Metanephros (tissue), 1 donor: ENCODE measurements around the gene RAB6B. TPM values are rescaled to one million over a fixed set of nuclear protein-coding genes. Genes with fewer than 3 reads are reported as not detected.

Source experiments
- total RNA-seq: library from RNA; depleted of rRNA; stranded (reverse); fragments of >200 nt; gene quantifications from one replicate; pipeline ENCODE4 v1.2.3, GENCODE V29; 2014

The RAB6B gene
- 5.3 TPM for total RNA-seq

DNA sequence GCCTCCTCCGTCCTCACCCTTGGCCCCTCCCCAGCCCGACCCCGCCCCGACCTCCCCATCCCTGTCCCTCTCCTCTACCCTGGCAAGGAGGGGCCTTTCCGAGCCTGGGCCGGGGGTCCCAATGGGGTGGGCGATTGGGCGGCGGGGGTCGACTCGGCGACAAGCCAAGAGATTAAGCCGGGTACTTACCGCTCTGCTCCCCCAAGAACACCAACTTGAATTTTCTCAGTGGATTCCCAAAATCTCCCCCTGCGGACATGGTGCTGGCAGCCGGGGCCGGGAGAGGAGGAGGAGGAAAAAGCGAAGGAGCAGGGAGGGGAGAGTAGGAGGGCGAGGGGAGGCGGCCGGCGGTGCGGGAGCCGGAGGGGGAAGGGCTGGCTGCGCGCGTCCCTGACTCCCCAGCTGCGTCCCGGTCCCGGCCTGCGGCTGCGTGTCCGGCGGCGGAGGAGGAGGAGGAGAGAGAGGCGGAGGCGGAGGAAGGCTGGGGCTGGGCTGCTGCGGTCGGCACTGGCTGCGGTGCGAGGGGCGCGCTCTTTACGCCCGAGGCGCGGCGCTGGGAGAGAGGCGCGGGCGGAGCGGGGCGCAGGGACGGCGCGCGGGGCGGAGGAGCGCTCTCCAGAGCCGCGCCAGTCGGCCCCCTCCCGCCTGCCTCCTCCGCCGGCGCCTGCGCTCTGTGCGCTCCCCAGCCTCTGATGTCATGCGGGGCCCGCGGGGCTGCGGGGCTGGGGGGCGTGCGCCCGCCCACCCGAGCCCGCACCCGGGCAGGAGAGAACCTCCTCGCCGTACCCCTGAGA is at the start of gene RAB6B:
Gene RAB6B (minus strand): TSS at position 675 of the 794 bp plus-strand sequence. CDS start 416 bp downstream, at position 259.

DNA sequence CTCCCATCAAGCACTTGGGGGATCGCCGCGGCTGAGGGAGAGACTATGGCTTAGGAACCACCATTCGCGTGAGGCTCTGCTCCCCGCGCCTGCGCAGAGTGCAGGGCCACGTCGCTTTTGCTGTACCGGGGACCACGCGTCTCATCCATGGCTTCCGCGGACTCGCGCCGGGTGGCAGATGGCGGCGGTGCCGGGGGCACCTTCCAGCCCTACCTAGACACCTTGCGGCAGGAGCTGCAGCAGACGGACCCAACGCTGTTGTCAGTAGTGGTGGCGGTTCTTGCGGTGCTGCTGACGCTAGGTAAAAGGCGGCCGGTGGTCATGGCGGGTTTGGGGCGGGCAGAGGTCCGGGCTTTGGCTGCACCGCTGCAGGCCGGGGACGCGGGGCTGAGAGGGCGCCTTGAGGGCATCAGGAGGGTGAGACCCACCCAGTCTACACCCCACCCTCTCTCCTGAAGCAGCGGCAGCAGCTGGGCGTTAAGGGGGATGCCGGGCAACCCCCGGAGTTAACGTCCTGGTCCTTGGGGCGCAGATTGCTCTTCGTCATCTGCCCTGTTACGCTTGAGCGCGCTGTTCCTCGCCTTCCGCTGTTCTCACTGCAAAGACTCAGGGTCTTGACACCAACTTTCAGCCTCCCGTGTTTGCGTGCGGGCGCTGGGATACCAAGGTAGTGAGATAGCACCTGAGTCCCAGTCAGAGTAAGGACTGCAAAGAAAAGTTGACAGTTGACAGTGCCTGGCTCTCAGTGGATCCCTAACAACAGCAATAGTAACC is 89.8 kb downstream of the RAB6B start, which contains the start of gene SRPRB:
Gene SRPRB (plus strand): TSS at position 114 of the 774 bp plus-strand sequence. CDS start 34 bp downstream, at position 148.

Other genes starting within 250 kb of the RAB6B start
- 30.8 TPM for gene TOPBP1, start 233.9 kb downstream of the RAB6B start, total RNA-seq
- gene TF, start 149.5 kb downstream of the RAB6B start, total RNA-seq: 4.5 TPM
- 20.9 TPM for gene SRPRB, start 90.1 kb downstream of the RAB6B start, total RNA-seq
- 17.1 TPM for gene SLCO2A1, start 134.0 kb upstream of the RAB6B start, total RNA-seq